Lung (tissue), 12 donors: ENCODE measurements around the gene NCOA5. TPM values are rescaled to one million over a fixed set of nuclear protein-coding genes. Genes with fewer than 3 reads are reported as not detected.
A peak's percentile ranks its signal among the peaks of the same experiment; 100 is the strongest.

Source experiments
- ATAC-seq: fragments of 200-7000 bp; cut with Tn5 transposase; one replicate; pipeline ENCODE4 v1.9.1; 2020; ENCODE audit warnings: moderate number of reproducible peaks; ENCODE audit not compliant: insufficient read depth, low FRiP score
- DNase-seq, 3 donors: peaks; one replicate each; pipeline ENCODE4 v3.0.0-alpha.2; 2013 to 2017
- H3K27ac ChIP-seq, 2 donors: one replicate each; pipeline ENCODE4 v1.5.1; 2013; ENCODE audit warnings: mild to moderate bottlenecking in 2 of 2, moderate library complexity in 2 of 2, control low read depth in 1 of 2, inconsistent platforms in 1 of 2, low read depth in 1 of 2, low read length in 1 of 2
- H3K27me3 ChIP-seq, 3 donors: one replicate each; pipeline ENCODE4 v1.5.1; 2013; ENCODE audit warnings: low read length in 2 of 3; ENCODE audit not compliant: control insufficient read depth in 3 of 3, insufficient read depth in 3 of 3
- H3K36me3 ChIP-seq, 4 donors: one replicate each; pipeline ENCODE4 v1.5.1; 2013; ENCODE audit warnings: low read length in 4 of 4, mild to moderate bottlenecking in 1 of 4, moderate library complexity in 1 of 4; ENCODE audit not compliant: control insufficient read depth in 4 of 4, insufficient read depth in 4 of 4
- H3K4me1 ChIP-seq, 5 donors: one replicate each; pipeline ENCODE4 v1.5.1; 2013; ENCODE audit warnings: low read length in 5 of 5, mild to moderate bottlenecking in 2 of 5, moderate library complexity in 1 of 5; ENCODE audit not compliant: control insufficient read depth in 5 of 5, insufficient read depth in 5 of 5
- H3K4me3 ChIP-seq: one replicate; pipeline ENCODE4 v1.5.1; 2013; ENCODE audit warnings: mild to moderate bottlenecking, control low read depth, moderate library complexity
- H3K9ac ChIP-seq, 2 donors: one replicate each; pipeline ENCODE4 v1.5.1; 2013; ENCODE audit warnings: low read length in 2 of 2, control low read depth in 1 of 2; ENCODE audit not compliant: insufficient read depth in 1 of 2
- H3K9me3 ChIP-seq, 4 donors: one replicate each; pipeline ENCODE4 v1.5.1; 2013; ENCODE audit warnings: low read length in 3 of 4, mild to moderate bottlenecking in 1 of 4, moderate library complexity in 1 of 4; ENCODE audit not compliant: control insufficient read depth in 4 of 4, insufficient read depth in 3 of 4
- CTCF ChIP-seq: IDR thresholded peaks from 2 replicates; pipeline ENCODE4 v1.5.1; 2012; ENCODE audit warnings: mild to moderate bottlenecking; ENCODE audit errors: control extremely low read depth, extremely low read depth
- WGBS, 2 donors: extraction: QIAGEN DNeasy Blood & Tissue Kit; methylation state at CpG; one replicate each; pipeline ENCODE4 v1.1.7; 2013; 5-methylcytosine and 5-hydroxymethylcytosine counted together
- polyA plus RNA-seq, 2 donors: library from polyadenylated mRNA; stranded (reverse); fragments of 200-250 nt; gene quantifications; one replicate each; pipeline ENCODE4 v1.2.1, GENCODE V29; 2013
- total RNA-seq, 2 donors: library from RNA; depleted of rRNA in 1 of 2; stranded (reverse); fragments of >200 nt in 1 of 2; gene quantifications; one replicate each; pipeline ENCODE4 v1.2.1, GENCODE V29; 2014 to 2021
- donor health status: control.
- donor health status: control.
- donor health status: Bipolar disorder and iron deficiency.
- donor health status: healthy.
- donor health status: DM: yes; HTN: yes; CAD: no.

Gene NCOA5
- total and polyA plus RNA-seq, 4 donors = 11.1 to 24.2 (median 15.1) TPM

- Histone ChIP-seq H3K9ac (no peak overlapping the region), H3K36me3 (no peaks in the 10 kb centered on the region), H3K27ac (no peak overlapping the region), H3K4me3 (no peak overlapping the region), H3K27me3 (peaks cover 6 to 61% (median 47%) of the 10 kb centered on the region in 3 donors), H3K4me1 (peaks cover 0 to 17% (median 0%) of the 10 kb centered on the region in 5 donors), H3K9me3 (peaks cover 0 to 8% (median 0%) of the 10 kb centered on the region in 4 donors)
- WGBS, 2 donors = 61 to 65% methylated on average over 7 of the region's 7 CpGs
- DNase-seq (no peak), ATAC-seq (no peak)
- TF ChIP-seq CTCF = no peak
These were observed 75.0 kb downstream of the NCOA5 start for GRCh38 chr20:46014517-46015396.

GRCh38 chr20:46013829-46014516, 75.8 kb downstream of the NCOA5 start:
- H3K4me3 ChIP-seq = no peak overlapping the region
- 1 to 3% methylated on average over 66 to 67 of the region's 67 CpGs for WGBS, 2 donors

GRCh38 chr20:46013322-46013828, 76.4 kb downstream of the NCOA5 start:
- WGBS, 2 donors = 17% methylated on average over 24 to 29 of the region's 29 CpGs
- H3K36me3 ChIP-seq = no peaks in the 10 kb centered on the region
- no peak overlapping the region for H3K27ac ChIP-seq
- peaks cover 0 to 8% (median 0%) of the 10 kb centered on the region in 4 donors for H3K9me3 ChIP-seq
- H3K27me3 ChIP-seq = peaks cover 6 to 73% (median 57%) of the 10 kb centered on the region in 3 donors
- ATAC-seq = no peak
- H3K9ac ChIP-seq = no peak overlapping the region
- peaks cover 0 to 20% (median 0%) of the 10 kb centered on the region in 5 donors for H3K4me1 ChIP-seq
- TF ChIP-seq CTCF = no peak
- no peak overlapping the region for H3K4me3 ChIP-seq
- DNase-seq = no peak

More at GRCh38 chr20:46013829-46014516, 75.8 kb downstream of the NCOA5 start:
- Histone ChIP-seq H3K9ac (no peak overlapping the region), H3K9me3 (peaks cover 0 to 8% (median 0%) of the 10 kb centered on the region in 4 donors), H3K27me3 (peaks cover 6 to 68% (median 54%) of the 10 kb centered on the region in 3 donors), H3K4me1 (peaks cover 0 to 17% (median 0%) of the 10 kb centered on the region in 5 donors), H3K27ac (no peak overlapping the region), H3K36me3 (no peaks in the 10 kb centered on the region)
- ATAC-seq (peak; percentile 68), DNase-seq (peak; percentile 15 to 29 (median 24))
- TF ChIP-seq CTCF = peak; percentile 41
